ENCODE results near the gene ZNF280A.

ZNF280A gene

GRCh38 chr22:22463855-22464540 lies 56.1 kb downstream of the ZNF280A start:
- H3K27me3 ChIP-seq (ENCODE audit: control insufficient read depth, insufficient read depth, low read length) = peaks cover 34% of the 10 kb centered on the region
- no peaks in the 10 kb centered on the region for H3K4me1 ChIP-seq (ENCODE audit: control insufficient read depth, insufficient read depth, low read length)
- no peaks in the 10 kb centered on the region for H3K36me3 ChIP-seq (ENCODE audit: insufficient read depth, low read length)
- H3K4me2 ChIP-seq (ENCODE audit: low read length) = no peak overlapping the region
- H3K9me3 ChIP-seq (replicated peaks; ENCODE audit: low read length) = no peaks in the 10 kb centered on the region
- H3K4me3 ChIP-seq (ENCODE audit: low read length) = no peak overlapping the region
- H3K9ac ChIP-seq (ENCODE audit: low read depth, low read length) = no peak overlapping the region

All from skeletal muscle satellite cell (primary cell).